Measurements from ENCODE around the gene RIPOR3. TPM values are rescaled to one million over a fixed set of nuclear protein-coding genes. Genes with fewer than 3 reads are reported as not detected.

Gene RIPOR3
- polyA plus RNA-seq, 1 of the 3 experiments (the other 2 are of a cell fraction), result 1.2 TPM

DNA sequence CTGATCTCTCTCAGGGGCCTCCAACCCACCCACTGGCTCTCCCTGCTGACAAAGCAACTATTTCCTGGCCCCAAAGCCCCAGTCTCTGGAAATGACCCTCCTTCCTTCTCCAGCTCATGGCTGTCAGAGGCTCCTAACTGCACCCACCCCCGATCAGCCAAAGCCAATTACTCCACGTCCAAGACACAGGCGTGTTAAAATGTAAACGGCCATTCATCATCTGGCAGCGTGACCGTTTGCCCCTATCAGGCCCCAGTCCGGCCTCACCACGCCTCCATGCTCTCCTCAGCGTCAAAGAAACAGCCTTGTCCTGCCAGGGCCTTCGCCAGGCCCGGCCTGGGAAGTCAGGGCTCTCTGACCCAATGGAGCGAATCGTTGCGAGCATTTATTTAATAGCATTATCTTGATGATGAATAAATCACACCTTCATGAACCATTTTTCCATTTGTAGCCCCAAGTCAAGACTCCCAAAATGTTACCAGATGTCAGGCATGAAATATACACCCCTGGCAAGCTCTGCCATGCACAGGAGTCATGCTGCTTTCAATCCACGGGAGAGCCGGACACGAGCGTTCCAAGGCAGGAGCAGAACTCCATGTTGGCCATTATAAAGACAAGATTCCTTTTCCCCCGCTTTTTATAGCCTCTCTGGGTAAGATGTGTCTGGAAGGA is 17.7 kb downstream of the RIPOR3 start (continued):
- no peak for TF ChIP-seq RCOR1 (IDR thresholded peaks at IDR 0.05; ENCODE audit: low read length)
- TF ChIP-seq NRF1 (IDR thresholded peaks at IDR 0.05; ENCODE audit: low read depth, low read length), result no peak
- TF ChIP-seq SIN3A (IDR thresholded peaks at IDR 0.05; ENCODE audit: borderline replicate concordance, low read depth, low read length), result no peak
- TF ChIP-seq TCF12 (IDR thresholded peaks at IDR 0.05), result no peak
- TF ChIP-seq YY1 (IDR thresholded peaks at IDR 0.05; ENCODE audit: low read depth), result no peak

DNA sequence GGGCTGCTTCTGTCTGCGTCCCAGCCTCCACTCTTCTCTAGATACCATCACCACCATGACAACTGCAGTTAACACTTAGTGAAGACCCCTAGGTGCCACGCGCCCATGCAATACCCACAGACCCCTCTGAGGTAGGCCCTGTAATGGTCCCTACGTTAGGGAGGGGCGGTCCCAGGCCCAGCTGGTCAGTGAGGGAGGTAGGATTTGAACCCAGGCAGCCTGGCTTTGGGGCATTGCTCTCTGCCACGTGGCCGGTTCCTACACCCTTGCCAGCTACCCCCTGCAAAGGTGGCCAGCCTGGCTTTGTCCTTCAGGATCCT is 18.2 kb downstream of the RIPOR3 start:
- 97% methylated on average over 5 of the region's 7 CpGs for WGBS (ENCODE audit: low lambda C conversion rate)
- H4K20me1 ChIP-seq (ENCODE audit: insufficient read depth), result no peaks in the 10 kb centered on the region
- no peaks in the 10 kb centered on the region for H3K9me3 ChIP-seq
- no peaks in the 10 kb centered on the region for H3K9me2 ChIP-seq
- CTCF ChIA-PET, result no interaction called here
- POLR2A ChIA-PET, result no interaction called here
- no peaks in the 10 kb centered on the region for H3K27me3 ChIP-seq (ENCODE audit: insufficient read depth)
- H3K4me3 ChIP-seq (ENCODE audit: low read depth in 2 of 2, low read length in 1 of 2), result no peak overlapping the region
- TF ChIP-seq MXI1 (IDR thresholded peaks at IDR 0.05; ENCODE audit: low read depth, low read length), result no peak
- no peak for TF ChIP-seq CHD2 (IDR thresholded peaks at IDR 0.05; ENCODE audit: low read length, partially characterized antibody)
- no peak for TF ChIP-seq GABPA (IDR thresholded peaks at IDR 0.05; ENCODE audit: low read depth)
- H2AFZ ChIP-seq (ENCODE audit: low read depth), result no peak overlapping the region
- no peaks in the 10 kb centered on the region for H3K79me2 ChIP-seq (ENCODE audit: insufficient read depth)
- no peak for DNase-seq
- no peak overlapping the region for H3K27ac ChIP-seq (ENCODE audit: low read depth in 2 of 2, low read length in 1 of 2)
- H3K4me2 ChIP-seq, result no peak overlapping the region
- no peak overlapping the region for H3K9ac ChIP-seq
- H3F3A ChIP-seq (replicated peaks; ENCODE audit: insufficient read depth), result no peaks in the 10 kb centered on the region
- peaks cover 0 to 2% of the 10 kb centered on the region in 2 experiments; a peak in 1 of 4 replicates for H3K4me1 ChIP-seq (ENCODE audit: control insufficient read depth in 1 of 2, insufficient read depth in 2 of 2, low read depth in 1 of 2, low read length in 1 of 2)
- no peaks in the 10 kb centered on the region for H3K36me3 ChIP-seq (replicated peaks in 1 of 2; ENCODE audit: control insufficient read depth in 1 of 2, insufficient read depth in 2 of 2, low read length in 1 of 2)

DNA sequence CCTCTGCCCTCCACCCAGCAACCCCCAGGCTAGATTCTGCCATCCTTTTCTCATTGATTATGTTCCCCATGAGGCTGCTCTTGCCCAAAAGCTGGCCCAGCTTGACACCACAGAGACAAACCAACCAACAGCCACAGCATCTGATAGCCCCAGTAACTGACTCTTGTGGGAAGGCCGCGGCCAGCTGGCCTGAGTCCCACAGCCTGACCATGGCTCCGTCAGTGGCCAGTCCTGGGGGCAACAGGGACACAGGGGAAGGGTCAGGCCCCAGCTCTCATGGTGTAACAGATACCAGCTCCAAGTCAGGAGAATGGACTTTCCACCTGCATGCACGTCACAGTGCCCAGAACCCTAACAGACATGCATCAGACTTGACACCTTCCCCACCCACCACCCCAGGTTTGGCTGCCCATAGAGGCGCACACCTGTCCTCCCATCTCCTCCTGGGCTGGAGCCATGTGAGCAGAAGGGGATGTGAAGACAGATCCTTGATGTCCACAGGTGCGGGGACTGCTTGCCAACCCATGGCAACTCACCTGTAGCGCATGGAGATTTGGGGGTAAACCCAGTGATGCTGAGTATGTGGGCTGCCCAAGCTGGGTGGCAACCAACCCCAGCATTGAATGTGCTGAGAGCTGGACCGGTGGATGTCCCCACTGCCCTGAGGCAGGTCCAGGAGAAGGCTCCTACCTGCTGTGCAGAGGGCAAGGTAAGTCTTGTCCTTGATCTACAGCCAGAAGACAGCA is 18.8 kb downstream of the RIPOR3 start:
- DNase-seq, result no peak
- 83% methylated on average over 5 of the region's 8 CpGs for WGBS (ENCODE audit: low lambda C conversion rate)
- no peaks in the 10 kb centered on the region for H4K20me1 ChIP-seq (ENCODE audit: insufficient read depth)
- no peak overlapping the region for H3K27ac ChIP-seq (ENCODE audit: low read depth in 2 of 2, low read length in 1 of 2)
- no peaks in the 10 kb centered on the region for H3K36me3 ChIP-seq (replicated peaks in 1 of 2; ENCODE audit: control insufficient read depth in 1 of 2, insufficient read depth in 2 of 2, low read length in 1 of 2)
- no peaks in the 10 kb centered on the region; a peak in 1 of 4 replicates for H3K4me1 ChIP-seq (ENCODE audit: control insufficient read depth in 1 of 2, insufficient read depth in 2 of 2, low read depth in 1 of 2, low read length in 1 of 2)
- no peak overlapping the region for H2AFZ ChIP-seq (ENCODE audit: low read depth)
- no peak overlapping the region for H3K4me2 ChIP-seq
- no peak overlapping the region for H3K4me3 ChIP-seq (ENCODE audit: low read depth in 2 of 2, low read length in 1 of 2)
- ChIA-PET CTCF (interaction anchor here (0.9 to 1.1 kb wide), 3 partner anchors 9 to 77 kb away, joined by 3 to 6 read pairs (median 4); no protein-coding TSS in a partner anchor), POLR2A (no interaction called here)
- no peaks in the 10 kb centered on the region for H3K27me3 ChIP-seq (ENCODE audit: insufficient read depth)
- no peaks in the 10 kb centered on the region for H3K9me2 ChIP-seq
- no peaks in the 10 kb centered on the region for H3K79me2 ChIP-seq (ENCODE audit: insufficient read depth)
- no peak overlapping the region for H3K9ac ChIP-seq
- H3F3A ChIP-seq (replicated peaks; ENCODE audit: insufficient read depth), result no peaks in the 10 kb centered on the region
- no peaks in the 10 kb centered on the region for H3K9me3 ChIP-seq
- TF ChIP-seq, protein P1, sequence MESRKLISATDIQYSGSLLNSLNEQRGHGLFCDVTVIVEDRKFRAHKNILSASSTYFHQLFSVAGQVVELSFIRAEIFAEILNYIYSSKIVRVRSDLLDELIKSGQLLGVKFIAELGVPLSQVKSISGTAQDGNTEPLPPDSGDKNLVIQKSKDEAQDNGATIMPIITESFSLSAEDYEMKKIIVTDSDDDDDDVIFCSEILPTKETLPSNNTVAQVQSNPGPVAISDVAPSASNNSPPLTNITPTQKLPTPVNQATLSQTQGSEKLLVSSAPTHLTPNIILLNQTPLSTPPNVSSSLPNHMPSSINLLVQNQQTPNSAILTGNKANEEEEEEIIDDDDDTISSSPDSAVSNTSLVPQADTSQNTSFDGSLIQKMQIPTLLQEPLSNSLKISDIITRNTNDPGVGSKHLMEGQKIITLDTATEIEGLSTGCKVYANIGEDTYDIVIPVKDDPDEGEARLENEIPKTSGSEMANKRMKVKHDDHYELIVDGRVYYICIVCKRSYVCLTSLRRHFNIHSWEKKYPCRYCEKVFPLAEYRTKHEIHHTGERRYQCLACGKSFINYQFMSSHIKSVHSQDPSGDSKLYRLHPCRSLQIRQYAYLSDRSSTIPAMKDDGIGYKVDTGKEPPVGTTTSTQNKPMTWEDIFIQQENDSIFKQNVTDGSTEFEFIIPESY (IDR thresholded peaks at IDR 0.05; ENCODE audit: borderline replicate concordance, low read depth), result no peak
- TF ChIP-seq TCF12 (IDR thresholded peaks at IDR 0.05) (no peak), FOXM1 (IDR thresholded peaks at IDR 0.05; ENCODE audit: low read depth) (no peak), YY1 (IDR thresholded peaks at IDR 0.05; ENCODE audit: low read depth) (no peak), MEF2A (IDR thresholded peaks at IDR 0.05; ENCODE audit: borderline replicate concordance, low read depth) (no peak), SIN3A (IDR thresholded peaks at IDR 0.05; ENCODE audit: borderline replicate concordance, low read depth, low read length) (no peak), FOXJ3 (CRISPR knock-in tag; IDR thresholded peaks at IDR 0.05) (no peak), FOSL2 (IDR thresholded peaks at IDR 0.05; ENCODE audit: borderline replicate concordance, low read depth) (no peak), RXRA (IDR thresholded peaks at IDR 0.05; ENCODE audit: borderline replicate concordance, low read depth) (no peak), MXI1 (IDR thresholded peaks at IDR 0.05; ENCODE audit: low read depth, low read length) (no peak), NRF1 (IDR thresholded peaks at IDR 0.05; ENCODE audit: low read depth, low read length) (no peak), POLR2AphosphoS5 (IDR thresholded peaks at IDR 0.05; ENCODE audit: low read depth, low read length) (no peak), CHD2 (IDR thresholded peaks at IDR 0.05; ENCODE audit: low read length, partially characterized antibody) (no peak)
- TF ChIP-seq, protein P2, sequence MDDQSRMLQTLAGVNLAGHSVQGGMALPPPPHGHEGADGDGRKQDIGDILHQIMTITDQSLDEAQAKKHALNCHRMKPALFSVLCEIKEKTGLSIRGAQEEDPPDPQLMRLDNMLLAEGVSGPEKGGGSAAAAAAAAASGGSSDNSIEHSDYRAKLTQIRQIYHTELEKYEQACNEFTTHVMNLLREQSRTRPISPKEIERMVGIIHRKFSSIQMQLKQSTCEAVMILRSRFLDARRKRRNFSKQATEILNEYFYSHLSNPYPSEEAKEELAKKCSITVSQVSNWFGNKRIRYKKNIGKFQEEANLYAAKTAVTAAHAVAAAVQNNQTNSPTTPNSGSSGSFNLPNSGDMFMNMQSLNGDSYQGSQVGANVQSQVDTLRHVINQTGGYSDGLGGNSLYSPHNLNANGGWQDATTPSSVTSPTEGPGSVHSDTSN (IDR thresholded peaks at IDR 0.05), result no peak
- TF ChIP-seq, protein P3, sequence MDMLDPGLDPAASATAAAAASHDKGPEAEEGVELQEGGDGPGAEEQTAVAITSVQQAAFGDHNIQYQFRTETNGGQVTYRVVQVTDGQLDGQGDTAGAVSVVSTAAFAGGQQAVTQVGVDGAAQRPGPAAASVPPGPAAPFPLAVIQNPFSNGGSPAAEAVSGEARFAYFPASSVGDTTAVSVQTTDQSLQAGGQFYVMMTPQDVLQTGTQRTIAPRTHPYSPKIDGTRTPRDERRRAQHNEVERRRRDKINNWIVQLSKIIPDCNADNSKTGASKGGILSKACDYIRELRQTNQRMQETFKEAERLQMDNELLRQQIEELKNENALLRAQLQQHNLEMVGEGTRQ (IDR thresholded peaks at IDR 0.05; ENCODE audit: borderline replicate concordance, low read depth, low read length), result no peak
- TF ChIP-seq, protein P4, sequence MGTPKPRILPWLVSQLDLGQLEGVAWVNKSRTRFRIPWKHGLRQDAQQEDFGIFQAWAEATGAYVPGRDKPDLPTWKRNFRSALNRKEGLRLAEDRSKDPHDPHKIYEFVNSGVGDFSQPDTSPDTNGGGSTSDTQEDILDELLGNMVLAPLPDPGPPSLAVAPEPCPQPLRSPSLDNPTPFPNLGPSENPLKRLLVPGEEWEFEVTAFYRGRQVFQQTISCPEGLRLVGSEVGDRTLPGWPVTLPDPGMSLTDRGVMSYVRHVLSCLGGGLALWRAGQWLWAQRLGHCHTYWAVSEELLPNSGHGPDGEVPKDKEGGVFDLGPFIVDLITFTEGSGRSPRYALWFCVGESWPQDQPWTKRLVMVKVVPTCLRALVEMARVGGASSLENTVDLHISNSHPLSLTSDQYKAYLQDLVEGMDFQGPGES (IDR thresholded peaks at IDR 0.05; ENCODE audit: low read depth, low read length), result no peak

Measured in SK-N-SH (cell line).